A549 (cell line): ENCODE results near the gene SPTY2D1. TPM values are rescaled to one million over a fixed set of nuclear protein-coding genes. Genes with fewer than 3 reads are reported as not detected.

Source experiments
- ATAC-seq, 2 experiments: fragments of 200-7000 bp in 1 of 2; fragments of >200 bp in 1 of 2; cut with Nextera tagmentation in 1 of 2; cut with Tn5 transposase in 1 of 2; 3 replicates each; pipeline versions ENCODE4 v1.8.0 to v1.9.1; 2018 to 2020; ENCODE audit warnings: mild to moderate bottlenecking in 1 of 2, moderate library complexity in 1 of 2
- CTCF ChIA-PET: fragments of 300-600 bp; sonication (Branson Sonifier 250); formaldehyde crosslinking; extraction: SDS; loops from one replicate; lab custom pipeline; 2021; ENCODE audit warnings: antibody characterized with exemption, inconsistent platforms; lab: Yijun Ruan, JAX
- POLR2A ChIA-PET: fragments of 350-600 bp; formaldehyde crosslinking; extraction: SDS; loops from one replicate; lab custom pipeline; 2021; ENCODE audit warnings: antibody characterized with exemption, inconsistent platforms; lab: Yijun Ruan, JAX
- DNase-seq, 2 experiments: peaks; one replicate each; pipeline versions ENCODE4 v3.0.0 to v3.0.0-alpha.2; 2011 to 2016; ENCODE audit warnings: low read depth in 1 of 2, low spot score in 1 of 2
- FAIRE-seq: peaks from 2 replicates; lab custom pipeline; 2011; peaks lifted over from hg19 to GRCh38; lab: Jason Lieb, UNC
- H3K27ac ChIP-seq, 2 experiments: fragments of >200 bp; sonication (Bioruptor Twin); formaldehyde crosslinking; 3 replicates each; pipeline ENCODE4 v1.5.1; 2016 to 2017
- H3K4me1 ChIP-seq: fragments of >200 bp; sonication (Bioruptor Twin); formaldehyde crosslinking; 3 replicates; pipeline ENCODE4 v1.6.1; 2016
- H3K4me2 ChIP-seq: fragments of >200 bp; sonication (Bioruptor Twin); formaldehyde crosslinking; 3 replicates; pipeline ENCODE4 v1.6.1; 2016
- H3K4me3 ChIP-seq: fragments of >200 bp; sonication (Bioruptor Twin); formaldehyde crosslinking; 3 replicates; pipeline ENCODE4 v1.5.1; 2016
- H3K9me3 ChIP-seq: fragments of >200 bp; sonication (Bioruptor Twin); formaldehyde crosslinking; 3 replicates; pipeline ENCODE4 v1.6.1; 2016
- ATOH8 ChIP-seq: fragments of 250-450 bp; sonication (Bioruptor Pico); IDR thresholded peaks from 2 replicates; pipeline ENCODE4 v1.5.0; 2020; ENCODE audit warnings: low read depth, mild to moderate bottlenecking, moderate library complexity
- CBX2 ChIP-seq: fragments of 200-600 bp; sonication (generic); IDR thresholded peaks from 2 replicates; pipeline ENCODE4 v1.6.1; 2016; ENCODE audit warnings: low read depth, mild to moderate bottlenecking, borderline replicate concordance
- EHF ChIP-seq: fragments of 250-450 bp; sonication (Bioruptor Pico); IDR thresholded peaks from 2 replicates; pipeline ENCODE4 v1.5.0; 2020; ENCODE audit warnings: mild to moderate bottlenecking
- EHMT2 ChIP-seq: fragments of 200-600 bp; sonication (generic); IDR thresholded peaks from 2 replicates; pipeline ENCODE4 v1.6.1; 2016; ENCODE audit warnings: antibody characterized with exemption, low read depth, mild to moderate bottlenecking, moderate library complexity
- EP300 ChIP-seq, 2 experiments: fragments of >200 bp; sonication (Bioruptor Twin); formaldehyde crosslinking; IDR thresholded peaks; 2 replicates in 1 of 2; 3 replicates in 1 of 2; pipeline ENCODE4 v1.6.1; 2016 to 2017
- FOSB ChIP-seq: fragments of 250-450 bp; sonication (Bioruptor Pico); IDR thresholded peaks from 2 replicates; pipeline ENCODE4 v1.5.0; 2020; ENCODE audit warnings: mild to moderate bottlenecking, moderate library complexity
- FOXS1 ChIP-seq: fragments of 250-450 bp; sonication (Bioruptor Pico); IDR thresholded peaks from 2 replicates; pipeline ENCODE4 v1.5.0; 2020; ENCODE audit warnings: mild to moderate bottlenecking, moderate library complexity
- GATA3 ChIP-seq: IDR thresholded peaks from 2 replicates; pipeline ENCODE4 v1.6.1; 2012; ENCODE audit warnings: borderline replicate concordance
- JUN ChIP-seq, 2 experiments: fragments of >200 bp; sonication (Bioruptor Twin); formaldehyde crosslinking; IDR thresholded peaks; 2 replicates in 1 of 2; 3 replicates in 1 of 2; pipeline ENCODE4 v1.6.1; 2016 to 2017
- KDM1A ChIP-seq: fragments of 200-600 bp; sonication (generic); IDR thresholded peaks from 2 replicates; pipeline ENCODE4 v1.6.1; 2016; ENCODE audit warnings: low read depth, mild to moderate bottlenecking
- MAFK ChIP-seq: fragments of 450-650 bp; IDR thresholded peaks from 2 replicates; pipeline ENCODE4 v1.6.1; 2014; ENCODE audit not compliant: partially characterized antibody
- MAX ChIP-seq: IDR thresholded peaks from 2 replicates; pipeline ENCODE4 v1.6.1; 2012
- PHF8 ChIP-seq: fragments of 200-600 bp; sonication (generic); IDR thresholded peaks from 2 replicates; pipeline ENCODE4 v1.6.1; 2016; ENCODE audit warnings: low read depth, mild to moderate bottlenecking, antibody characterized with exemption, moderate library complexity, borderline replicate concordance
- RAD21 ChIP-seq, 2 experiments: fragments of >200 bp in 1 of 2; sonication (Bioruptor Twin) in 1 of 2; formaldehyde crosslinking in 1 of 2; IDR thresholded peaks in 1 of 2; conservative IDR thresholded peaks in 1 of 2; 2 replicates in 1 of 2; 3 replicates in 1 of 2; pipeline ENCODE4 v1.6.1; 2012 to 2018; ENCODE audit warnings: inconsistent platforms in 1 of 2
- RARB ChIP-seq: fragments of 250-450 bp; sonication (Bioruptor Pico); IDR thresholded peaks from 2 replicates; pipeline ENCODE4 v1.8.0; 2021; ENCODE audit warnings: mild to moderate bottlenecking, moderate library complexity
- RCOR1 ChIP-seq: fragments of 150-350 bp; IDR thresholded peaks from 2 replicates; pipeline ENCODE4 v1.6.1; 2014; ENCODE audit warnings: antibody characterized with exemption, low read length, low read depth
- REST ChIP-seq: fragments of 200-600 bp; sonication (generic); IDR thresholded peaks from 2 replicates; pipeline ENCODE4 v1.6.1; 2016; ENCODE audit warnings: antibody characterized with exemption, mild to moderate bottlenecking, moderate library complexity
- RFX5 ChIP-seq: fragments of 450-650 bp; IDR thresholded peaks from 2 replicates; pipeline ENCODE4 v1.7.1; 2014; ENCODE audit warnings: antibody characterized with exemption, mild to moderate bottlenecking, moderate library complexity
- SMC3 ChIP-seq: fragments of >200 bp; sonication (Bioruptor Twin); formaldehyde crosslinking; IDR thresholded peaks from 3 replicates; pipeline ENCODE4 v1.6.1; 2018; ENCODE audit warnings: inconsistent platforms
- USF2 ChIP-seq: fragments of 450-650 bp; IDR thresholded peaks from 2 replicates; pipeline ENCODE4 v1.6.1; 2014; ENCODE audit warnings: antibody characterized with exemption
- ZC3H11A ChIP-seq: fragments of 450-650 bp; IDR thresholded peaks from 2 replicates; pipeline ENCODE4 v1.6.1; 2014; ENCODE audit warnings: antibody characterized with exemption, mild to moderate bottlenecking
- ZNF302 ChIP-seq: fragments of 250-450 bp; sonication (Bioruptor Pico); IDR thresholded peaks from 2 replicates; pipeline ENCODE4 v1.9.0; 2021; ENCODE audit warnings: inconsistent platforms, mild to moderate bottlenecking, moderate library complexity
- WGBS: methylation state at CpG from one replicate; pipeline ENCODE4 v1.1.6; 2017; ENCODE audit errors: missing lambda C conversion rate; 5-methylcytosine and 5-hydroxymethylcytosine counted together
- polyA plus RNA-seq, 4 experiments: library from polyadenylated mRNA; depleted of rRNA in 3 of 4; stranded (reverse); fragments of >200 nt; fragmentation: RNase III in 1 of 4; extraction: RNeasy Plus Mini Kit Qiagen cat#74134 plus additional on column Dnase treatment in 1 of 4; gene quantifications; 2 replicates in 3 of 4; 3 replicates in 1 of 4; pipeline ENCODE4 v1.2.3, GENCODE V29; 2011 to 2017

SPTY2D1 gene
- polyA plus RNA-seq, 2 of the 4 experiments (the other 2 are of a cell fraction): 14.1 to 24.6 TPM

- TF ChIP-seq USF2: no peak
- no peak for TF ChIP-seq EHF
- no peak for TF ChIP-seq CBX2
These were observed 16.3 kb downstream of the SPTY2D1 start (continued) for GRCh38 chr11:18617688-18618341.

- WGBS: 90% methylated on average over 11 of the region's 11 CpGs
- Histone ChIP-seq H3K4me2 (no peak overlapping the region), H3K27ac (no peak overlapping the region), H3K4me1 (no peaks in the 10 kb centered on the region), H3K4me3 (no peak overlapping the region), H3K9me3 (no peaks in the 10 kb centered on the region)
- ChIA-PET POLR2A (no interaction called here), CTCF (interaction anchor here (0.9 to 1.3 kb wide), 3 partner anchors 24 to 500 kb away, joined by 3 to 5 read pairs (median 3); no protein-coding TSS in a partner anchor)
- DNase-seq (no peak), ATAC-seq (no peak), FAIRE-seq (no peak)
- TF ChIP-seq RARB (CRISPR knock-in tag) (no peak), GATA3 (no peak), EP300 (IDR thresholded peaks at IDR 0.05) (no peak), PHF8 (no peak), SMC3 (no peak), RAD21 (conservative IDR thresholded peaks at IDR 0.05 in 1 of 2, IDR thresholded peaks at IDR 0.05 in 1 of 2) (no peak), JUN (IDR thresholded peaks at IDR 0.05) (no peak), ATOH8 (no peak), CBX2 (no peak), MAFK (no peak), MAX (no peak)
These were observed 18.3 kb downstream of the SPTY2D1 start for GRCh38 chr11:18615628-18616392.

GRCh38 chr11:18614667-18615066 lies 19.5 kb downstream of the SPTY2D1 start:
- TF ChIP-seq REST (no peak), KDM1A (no peak), EHMT2 (no peak), EHF (no peak), RCOR1 (no peak), JUN (IDR thresholded peaks at IDR 0.05) (no peak), ZNF302 (no peak), FOXS1 (no peak), FOSB (CRISPR knock-in tag) (no peak), ZC3H11A (no peak), RFX5 (no peak)
- TF ChIP-seq, all 56 proteins: peak for 0
- ChIA-PET POLR2A (no interaction called here), CTCF (interaction anchor here (0.8 to 2.2 kb wide), 4 partner anchors 10 to 50 kb away, joined by 3 to 7 read pairs (median 3); no protein-coding TSS in a partner anchor)
- H3K4me3 ChIP-seq: no peak overlapping the region
- H3K4me2 ChIP-seq: no peak overlapping the region
- no peaks in the 10 kb centered on the region for H3K4me1 ChIP-seq
- H3K9me3 ChIP-seq: no peaks in the 10 kb centered on the region
- FAIRE-seq (no peak), ATAC-seq (no peak), DNase-seq (no peak)
- no peak overlapping the region for H3K27ac ChIP-seq
- WGBS: 85% methylated on average over 8 of the region's 10 CpGs
